ENCODE results near the gene CLDN14.

The CLDN14 gene

GRCh38 chr21:36501589-36501892 lies 21.6 kb upstream of the CLDN14 start:
- no peak overlapping the region for H3K4me3 ChIP-seq (ENCODE audit: low read depth, low read length)
- TF ChIP-seq CTCF (IDR thresholded peaks at IDR 0.05; ENCODE audit: low read depth, low read length): no peak

DNA sequence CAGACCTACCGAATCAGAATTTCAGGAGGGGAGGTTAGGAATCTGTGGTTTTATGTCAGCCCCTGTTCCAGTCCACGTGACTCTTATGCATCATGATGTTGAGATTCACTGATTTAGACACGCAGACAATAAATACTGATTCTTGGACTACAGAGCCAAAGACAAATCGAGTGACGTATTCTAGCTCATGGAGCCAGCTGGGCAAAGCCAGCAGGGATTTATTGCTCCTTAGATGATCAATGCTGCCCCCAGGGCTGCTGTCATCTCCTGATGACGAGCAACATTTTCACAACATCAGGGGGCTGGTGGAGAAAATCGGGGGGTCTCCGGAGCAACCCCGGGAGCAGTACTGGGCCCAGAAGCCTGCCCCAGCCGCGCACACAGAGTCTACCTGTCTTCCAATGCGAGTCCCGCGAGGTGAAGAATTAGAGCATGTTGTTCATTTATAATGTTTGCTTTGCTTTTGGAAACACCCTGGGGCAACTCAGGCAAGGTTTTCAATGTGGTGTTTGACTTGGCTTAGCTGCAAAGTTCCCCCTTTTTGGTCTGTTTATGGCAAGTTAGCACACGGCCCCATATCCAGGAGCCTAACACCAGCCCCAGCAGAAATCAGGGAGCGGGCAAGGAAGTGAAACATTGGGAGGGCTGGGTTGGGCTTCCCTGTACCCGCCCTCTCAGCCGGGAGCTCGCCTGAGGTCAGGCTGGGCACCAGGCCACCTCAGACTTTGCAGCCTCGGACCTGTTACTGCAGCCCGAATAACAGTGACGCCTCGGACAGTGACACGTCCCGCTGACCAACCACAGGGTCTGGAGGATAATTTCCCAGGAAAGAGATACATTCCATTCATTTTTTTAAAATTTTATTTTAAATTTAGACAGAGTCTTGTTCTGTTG lies 19.9 kb upstream of the CLDN14 start:
- TF ChIP-seq CTCF (IDR thresholded peaks at IDR 0.05; ENCODE audit: low read depth, low read length): no peak
- no peak overlapping the region for H3K4me3 ChIP-seq (ENCODE audit: low read depth, low read length)

GRCh38 chr21:36494557-36494956 lies 14.6 kb upstream of the CLDN14 start:
- no peak overlapping the region for H3K4me3 ChIP-seq (ENCODE audit: low read depth, low read length)
- no peak for TF ChIP-seq CTCF (IDR thresholded peaks at IDR 0.05; ENCODE audit: low read depth, low read length)

DNA sequence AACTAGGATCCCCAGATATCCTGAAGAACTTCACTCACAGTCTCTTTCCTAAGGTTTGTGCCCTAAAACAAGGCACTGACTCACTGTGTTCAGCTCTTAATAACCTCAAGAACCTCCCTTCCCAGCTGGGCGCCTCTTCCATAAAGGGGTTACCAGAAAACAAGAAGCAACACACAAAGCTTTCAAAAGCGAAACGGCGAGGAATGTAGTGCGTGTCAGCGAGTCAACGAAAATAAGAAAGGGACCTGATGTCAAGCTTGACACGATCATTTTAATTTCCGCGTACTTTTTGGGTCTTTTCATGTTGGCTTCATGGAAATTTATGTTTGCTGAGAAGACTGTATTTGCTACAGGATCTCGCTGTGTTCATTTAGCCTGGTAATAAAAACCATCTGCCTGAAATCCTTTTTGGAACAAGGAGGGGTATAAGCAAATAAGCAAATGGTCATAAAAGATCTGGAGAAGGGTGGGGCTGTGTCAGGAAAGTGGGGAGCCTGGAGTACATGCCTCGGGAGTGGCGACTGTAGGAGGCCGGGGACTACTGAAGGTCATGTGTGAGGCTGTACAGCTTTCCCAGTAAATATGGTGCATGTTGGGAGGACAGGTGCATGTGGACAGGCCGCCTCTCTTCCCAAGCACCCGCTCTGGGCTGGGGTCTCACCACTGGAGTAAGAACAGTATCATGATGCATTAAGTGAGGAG lies 11.4 kb upstream of the CLDN14 start:
- H3K4me3 ChIP-seq (ENCODE audit: low read depth, low read length): no peak overlapping the region
- no peak for TF ChIP-seq CTCF (IDR thresholded peaks at IDR 0.05; ENCODE audit: low read depth, low read length)

DNA sequence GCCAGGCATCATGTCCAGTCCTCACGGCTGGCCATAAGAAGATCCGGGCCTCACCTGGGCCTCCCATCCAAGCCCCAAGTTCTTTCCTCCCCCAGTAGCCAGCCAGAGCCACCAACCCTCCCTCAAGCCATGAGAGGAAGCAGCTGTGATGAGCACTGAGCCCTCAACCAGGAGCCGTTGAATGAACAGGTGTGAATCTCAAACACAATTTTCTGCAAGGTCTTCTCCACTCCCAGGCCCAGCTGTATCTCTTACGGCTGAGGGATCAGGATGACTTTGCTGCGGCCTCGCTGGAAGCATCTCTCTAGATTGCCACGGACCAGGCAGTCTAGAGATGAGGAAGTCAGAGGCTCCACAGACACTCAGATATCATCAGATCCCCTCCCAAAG lies 9.8 kb upstream of the CLDN14 start:
- no peak overlapping the region for H3K4me3 ChIP-seq (ENCODE audit: low read depth, low read length)
- no peak for TF ChIP-seq CTCF (IDR thresholded peaks at IDR 0.05; ENCODE audit: low read depth, low read length)

GRCh38 chr21:36489103-36489775 lies 9.3 kb upstream of the CLDN14 start:
- H3K4me3 ChIP-seq (ENCODE audit: low read depth, low read length): no peak overlapping the region
- no peak for TF ChIP-seq CTCF (IDR thresholded peaks at IDR 0.05; ENCODE audit: low read depth, low read length)

All from WI38 (cell line).